HEK293T (cell line): Measurements from ENCODE around the gene SYTL1.

Experiments
- CTCF ChIA-PET: fragments of 350-600 bp; formaldehyde crosslinking; extraction: SDS; loops from one replicate; lab custom pipeline; 2021; ENCODE audit warnings: antibody characterized with exemption, inconsistent platforms; lab: Yijun Ruan, JAX
- POLR2A ChIA-PET: fragments of 350-600 bp; formaldehyde crosslinking; extraction: SDS; loops from one replicate; lab custom pipeline; 2020; ENCODE audit warnings: antibody characterized with exemption, inconsistent platforms; lab: Yijun Ruan, JAX
- DNase-seq: peaks from one replicate; pipeline ENCODE4 v3.0.0; 2012; ENCODE audit warnings: mixed read lengths; ENCODE audit errors: extremely low spot score
- ARNT ChIP-seq: fragments of 450-650 bp; IDR thresholded peaks from 2 replicates; pipeline ENCODE4 v1.6.1; 2017; ENCODE audit warnings: mild to moderate bottlenecking
- BHLHE40 ChIP-seq: fragments of 450-650 bp; IDR thresholded peaks from 2 replicates; pipeline ENCODE4 v1.6.1; 2016; ENCODE audit warnings: mild to moderate bottlenecking, moderate library complexity, borderline replicate concordance
- CTBP1 ChIP-seq: fragments of 450-650 bp; IDR thresholded peaks from 2 replicates; pipeline ENCODE4 v1.6.1; 2016; ENCODE audit warnings: borderline replicate concordance
- ELF4 ChIP-seq: fragments of 450-650 bp; IDR thresholded peaks from 2 replicates; pipeline ENCODE4 v1.6.1; 2017; ENCODE audit warnings: antibody characterized with exemption
- FOXA1 ChIP-seq: fragments of 450-650 bp; IDR thresholded peaks from 2 replicates; pipeline ENCODE4 v1.6.1; 2016; ENCODE audit warnings: mild to moderate bottlenecking
- FOXK2 ChIP-seq: fragments of 450-650 bp; IDR thresholded peaks from 2 replicates; pipeline ENCODE4 v1.6.1; 2016; ENCODE audit warnings: mild to moderate bottlenecking
- FOXM1 ChIP-seq: fragments of 450-650 bp; IDR thresholded peaks from 2 replicates; pipeline ENCODE4 v1.6.1; 2017; ENCODE audit warnings: mild to moderate bottlenecking, borderline replicate concordance
- HDGF ChIP-seq: fragments of 450-650 bp; IDR thresholded peaks from 2 replicates; pipeline ENCODE4 v1.6.1; 2017; ENCODE audit warnings: antibody characterized with exemption, borderline replicate concordance
- L3MBTL2 ChIP-seq: fragments of 450-650 bp; conservative IDR thresholded peaks from 2 replicates; pipeline ENCODE4 v1.6.1; 2016; ENCODE audit warnings: mild to moderate bottlenecking
- LEF1 ChIP-seq: fragments of 450-650 bp; IDR thresholded peaks from 2 replicates; pipeline ENCODE4 v1.6.1; 2017; ENCODE audit warnings: mild to moderate bottlenecking, borderline replicate concordance
- NFRKB ChIP-seq: fragments of 450-650 bp; IDR thresholded peaks from 2 replicates; pipeline ENCODE4 v1.6.1; 2016; ENCODE audit warnings: mild to moderate bottlenecking, moderate library complexity
- SP1 ChIP-seq: fragments of 450-650 bp; IDR thresholded peaks from 2 replicates; pipeline ENCODE4 v1.6.1; 2017
- SUZ12 ChIP-seq: fragments of 450-650 bp; IDR thresholded peaks from 2 replicates; pipeline ENCODE4 v1.6.1; 2016; ENCODE audit warnings: mild to moderate bottlenecking
- TARDBP ChIP-seq: fragments of 450-650 bp; IDR thresholded peaks from 2 replicates; pipeline ENCODE4 v1.6.1; 2016
- ZNF384 ChIP-seq: fragments of 450-650 bp; IDR thresholded peaks from 2 replicates; pipeline ENCODE4 v1.6.1; 2016
- TF ChIP-seq, protein P1 (sequence below): fragments of 450-650 bp; IDR thresholded peaks from 2 replicates; pipeline ENCODE4 v1.6.1; 2016

Gene SYTL1

DNA sequence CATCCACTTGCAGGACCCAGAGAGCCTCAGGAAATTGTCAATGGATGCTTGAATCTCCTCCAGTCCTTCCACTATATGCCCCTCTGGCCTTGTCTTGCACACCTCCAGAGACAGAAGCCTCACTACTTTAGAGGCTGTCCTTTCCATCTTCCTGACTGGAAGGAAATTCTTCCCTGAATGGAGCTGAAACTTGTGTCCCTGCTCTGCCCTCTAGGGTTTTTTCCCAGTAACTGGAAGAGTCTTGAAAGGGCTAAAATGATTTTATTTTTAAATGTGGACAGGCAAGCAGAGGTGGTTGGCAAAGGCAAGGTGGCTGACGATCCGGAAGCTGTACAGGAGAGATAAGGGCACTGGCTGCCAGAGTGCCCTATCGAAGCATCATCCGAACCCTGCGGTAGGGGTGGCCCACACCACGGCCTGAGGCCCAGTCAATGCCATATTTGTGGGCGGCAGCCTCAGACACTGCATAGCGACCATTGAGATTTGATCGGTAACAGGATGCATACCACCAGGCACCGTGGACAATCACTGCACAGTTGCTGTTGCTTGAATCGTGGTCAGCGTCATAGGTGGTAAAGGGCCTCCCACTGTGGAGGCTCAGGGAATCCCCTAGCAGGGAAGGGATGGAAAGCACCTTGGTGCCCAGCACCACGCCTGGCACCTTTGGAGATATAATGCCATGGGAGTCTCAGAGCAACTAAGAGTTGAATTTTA lies 27.2 kb downstream of the SYTL1 start:
- CTCF ChIA-PET: interaction anchor here (0.6 to 3.8 kb wide), 4 partner anchors 12 to 83 kb away, joined by 3 to 25 read pairs (median 4); no protein-coding TSS in a partner anchor
- no peak for DNase-seq
- no peak for TF ChIP-seq ARNT
- no peak for TF ChIP-seq ZNF384
- TF ChIP-seq NFRKB: no peak
- TF ChIP-seq CTBP1: no peak
- no peak for TF ChIP-seq ELF4
- no peak for TF ChIP-seq L3MBTL2
- TF ChIP-seq FOXK2: no peak
- no peak for TF ChIP-seq FOXM1
- TF ChIP-seq SUZ12: no peak
- no peak for TF ChIP-seq BHLHE40
- no peak for TF ChIP-seq LEF1
- TF ChIP-seq HDGF: no peak
- POLR2A ChIA-PET: no interaction called here

DNA sequence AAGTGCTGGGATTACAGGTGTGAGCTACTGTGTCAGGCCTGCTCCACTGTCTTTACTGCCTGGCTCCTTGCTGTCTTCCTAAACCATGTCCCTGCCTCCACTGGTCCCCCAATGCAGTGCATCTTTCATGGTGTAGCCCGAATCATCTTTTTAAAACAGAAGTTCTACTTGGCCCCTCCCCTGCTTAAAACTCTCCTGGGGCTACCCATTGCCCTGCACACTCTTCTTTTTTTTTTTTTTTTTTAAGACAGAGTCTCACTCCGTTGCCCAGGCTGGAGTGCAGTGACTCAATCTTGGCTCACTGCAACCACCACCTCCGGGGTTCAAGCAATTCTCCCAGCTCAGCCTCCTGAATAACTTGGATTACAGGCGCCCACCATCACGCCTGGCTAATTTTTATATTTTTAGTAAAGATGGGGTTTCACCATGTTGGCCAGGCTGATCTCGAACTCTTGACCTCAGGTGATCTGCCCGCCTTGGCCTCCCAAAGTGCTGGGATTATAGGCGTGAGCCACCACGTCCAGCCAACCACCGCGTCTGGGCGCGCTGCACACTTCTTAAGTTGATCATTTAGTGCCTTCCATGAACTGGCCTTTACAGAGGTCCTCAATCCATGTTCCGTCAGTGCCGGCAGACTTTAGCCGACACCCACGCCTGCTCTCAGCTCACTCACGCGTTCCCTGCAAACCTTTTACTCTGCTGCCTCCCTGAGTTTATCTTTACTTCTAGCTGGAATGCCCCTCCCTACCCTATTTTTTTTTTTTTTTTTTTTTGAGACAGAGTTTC lies 30.4 kb downstream of the SYTL1 start:
- ChIA-PET POLR2A (no interaction called here), CTCF (interaction anchor here (1.0 kb wide), 1 partner anchor 76 kb away, joined by 3 read pairs; no protein-coding TSS in a partner anchor)
- DNase-seq: no peak
- TF ChIP-seq L3MBTL2 (no peak), HDGF (no peak), TARDBP (no peak)
- TF ChIP-seq, protein P1, sequence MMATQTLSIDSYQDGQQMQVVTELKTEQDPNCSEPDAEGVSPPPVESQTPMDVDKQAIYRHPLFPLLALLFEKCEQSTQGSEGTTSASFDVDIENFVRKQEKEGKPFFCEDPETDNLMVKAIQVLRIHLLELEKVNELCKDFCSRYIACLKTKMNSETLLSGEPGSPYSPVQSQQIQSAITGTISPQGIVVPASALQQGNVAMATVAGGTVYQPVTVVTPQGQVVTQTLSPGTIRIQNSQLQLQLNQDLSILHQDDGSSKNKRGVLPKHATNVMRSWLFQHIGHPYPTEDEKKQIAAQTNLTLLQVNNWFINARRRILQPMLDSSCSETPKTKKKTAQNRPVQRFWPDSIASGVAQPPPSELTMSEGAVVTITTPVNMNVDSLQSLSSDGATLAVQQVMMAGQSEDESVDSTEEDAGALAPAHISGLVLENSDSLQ: no peak

DNA sequence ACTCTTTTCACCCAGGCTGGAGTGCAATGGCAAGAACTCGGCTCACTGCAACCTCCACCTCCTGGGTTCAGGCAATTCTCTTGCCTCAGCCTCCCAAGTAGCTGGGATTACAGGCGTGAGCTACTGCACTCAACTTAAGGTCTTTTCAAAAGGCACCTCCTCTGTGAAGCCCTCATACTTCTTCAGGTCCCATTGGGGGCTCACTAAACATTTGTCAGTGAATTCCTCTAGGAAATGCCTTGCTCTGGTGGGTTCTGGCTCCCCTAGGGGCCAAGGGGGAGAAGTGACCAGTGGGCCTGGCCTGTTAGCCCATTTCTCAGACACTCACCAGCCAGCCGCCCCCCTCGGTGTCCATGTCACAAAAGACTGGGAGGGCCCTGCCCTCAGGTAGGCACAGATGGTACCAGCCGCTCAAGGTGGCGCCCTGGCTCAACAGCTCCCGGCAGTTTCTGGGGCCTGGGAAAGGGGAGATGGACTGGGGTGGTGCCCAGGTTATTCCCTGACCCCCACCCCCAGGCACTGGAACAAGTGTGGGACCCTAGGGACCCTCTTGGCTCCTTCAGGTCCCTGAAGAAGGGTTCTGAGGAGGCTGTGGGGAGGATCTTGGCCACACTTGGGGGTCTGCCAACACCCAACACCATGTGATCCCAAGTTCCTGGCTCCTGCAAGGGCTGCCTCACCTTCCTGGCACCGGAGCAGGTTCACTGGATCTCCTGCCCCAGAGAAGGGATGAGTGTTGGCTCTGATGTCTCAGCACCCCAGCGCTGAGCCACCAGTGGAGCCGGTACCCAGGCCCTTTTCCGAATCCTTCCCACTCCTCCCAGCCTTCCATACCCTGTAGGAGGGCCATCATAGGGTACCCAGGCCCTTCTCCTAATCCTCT lies 31.2 kb downstream of the SYTL1 start:
- no peak for TF ChIP-seq TARDBP
- TF ChIP-seq SP1: no peak
- TF ChIP-seq FOXM1: no peak
- TF ChIP-seq BHLHE40: no peak
- TF ChIP-seq L3MBTL2: no peak
- TF ChIP-seq CTBP1: no peak
- no peak for TF ChIP-seq FOXK2
- TF ChIP-seq SUZ12: no peak
- no peak for TF ChIP-seq HDGF
- no peak for TF ChIP-seq NFRKB
- no peak for TF ChIP-seq ELF4
- TF ChIP-seq FOXA1: no peak
- TF ChIP-seq, protein P1: no peak
- no peak for TF ChIP-seq LEF1
- no peak for TF ChIP-seq ARNT
- no peak for TF ChIP-seq ZNF384
- CTCF ChIA-PET: no interaction called here
- peak; percentile 51 for DNase-seq
- POLR2A ChIA-PET: no interaction called here

DNA sequence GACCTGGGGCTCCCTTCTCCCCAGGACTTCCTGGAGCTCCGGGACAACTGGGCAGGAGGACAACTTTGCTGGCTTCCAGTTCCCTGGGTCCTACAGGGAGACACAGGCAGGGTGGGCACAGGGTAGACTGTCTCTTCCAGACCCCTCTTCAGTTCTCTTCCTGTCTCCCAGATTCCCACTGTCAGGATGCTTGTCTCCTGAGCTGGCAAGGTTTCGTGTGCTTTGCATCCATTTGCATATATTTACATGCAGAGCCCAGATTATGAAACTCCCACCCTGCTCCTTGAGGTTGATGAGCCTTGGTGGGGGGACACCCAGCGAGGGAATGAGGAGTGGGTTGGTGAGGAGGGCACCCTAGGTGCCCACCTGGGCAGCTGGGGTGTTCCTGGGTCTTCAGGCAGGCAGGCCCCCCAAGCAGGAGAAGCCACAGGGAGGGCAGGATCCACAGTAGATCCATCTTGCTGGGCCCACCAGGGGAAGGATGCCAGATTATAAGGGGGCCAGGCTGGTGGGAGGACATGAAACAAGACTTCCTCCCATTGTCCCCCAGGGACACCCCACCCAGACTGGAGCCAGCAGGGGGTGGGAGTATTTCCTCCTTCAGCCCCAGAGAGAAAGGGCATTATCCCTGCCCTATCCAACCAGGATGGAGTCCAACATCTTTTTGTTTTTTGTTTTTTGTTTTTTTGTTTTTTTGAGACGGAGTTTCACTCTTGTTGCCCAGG lies 32.7 kb downstream of the SYTL1 start, which contains the start of gene FCN3:
Gene FCN3, minus strand, starts transcription at position 463 of the 725 bp plus-strand sequence. Its CDS starts 6 bp downstream, at position 457.
- no peak for TF ChIP-seq LEF1
- TF ChIP-seq SP1: no peak
- TF ChIP-seq FOXK2: no peak
- no peak for TF ChIP-seq BHLHE40
- no peak for TF ChIP-seq SUZ12
- TF ChIP-seq HDGF: no peak
- no peak for TF ChIP-seq ELF4
- no peak for TF ChIP-seq FOXA1
- no peak for TF ChIP-seq TARDBP
- TF ChIP-seq FOXM1: no peak
- DNase-seq: no peak
- ChIA-PET POLR2A (interaction anchor here (0.9 to 1.7 kb wide), 2 partner anchors 8 to 9 kb away, joined by 3 to 6 read pairs; partner anchors contain the start of gene MAP3K6), CTCF (no interaction called here)

DNA sequence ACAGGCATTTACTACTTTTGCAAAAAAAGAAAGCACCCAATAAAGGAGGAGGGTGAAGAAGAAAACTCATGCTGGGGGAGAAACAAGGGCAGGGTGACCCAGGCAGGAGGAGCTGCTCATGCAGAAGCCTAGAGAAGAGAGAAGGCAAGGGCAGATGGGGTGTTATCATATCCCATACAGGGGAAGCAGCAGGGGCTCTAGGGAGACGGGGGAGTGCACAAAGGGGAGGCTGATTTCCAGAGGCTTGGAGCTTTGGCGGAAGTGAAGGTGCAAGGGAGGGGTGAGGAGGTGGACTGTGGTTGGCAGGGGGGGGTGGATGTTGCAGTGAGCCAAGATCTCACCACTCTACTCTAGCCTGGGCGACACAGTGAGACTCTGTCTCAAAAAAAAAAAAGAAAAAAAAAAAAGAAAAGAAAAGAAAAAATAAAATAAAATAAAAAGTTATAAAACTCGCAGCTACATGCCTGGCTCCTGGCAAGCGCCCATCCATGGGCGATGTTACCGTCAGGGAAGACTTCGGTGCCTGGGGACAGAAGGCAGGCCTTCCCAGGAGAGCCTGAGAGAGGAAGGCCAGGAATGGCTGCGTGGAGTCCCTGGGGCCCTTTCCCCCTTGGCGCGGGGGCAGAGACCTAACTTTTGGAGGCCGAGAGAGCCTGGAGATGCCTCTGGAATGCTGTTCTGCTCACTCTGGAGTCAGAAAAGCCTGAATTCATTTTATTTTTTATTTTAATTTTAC lies 36.1 kb downstream of the SYTL1 start:
- no peak for DNase-seq
- TF ChIP-seq FOXK2 (no peak), NFRKB (no peak), ARNT (no peak), FOXM1 (no peak), LEF1 (no peak), ZNF384 (no peak), BHLHE40 (no peak), L3MBTL2 (no peak), SP1 (no peak), TARDBP (no peak)
- CTCF ChIA-PET: interaction anchor here (0.6 to 1.1 kb wide), 2 partner anchors 10 kb away, joined by 4 to 7 read pairs; no protein-coding TSS in a partner anchor
- POLR2A ChIA-PET: interaction anchor here (1.4 kb wide), 1 partner anchor 11 kb away, joined by 6 read pairs; the partner anchor contains the start of gene MAP3K6
